ENCODE results near the gene ZFHX2. TPM values are rescaled to one million over a fixed set of nuclear protein-coding genes. Genes with fewer than 3 reads are reported as not detected.

The ZFHX2 gene
- total RNA-seq, 1 donor from 2014 or later, result 27.3 TPM

- Histone ChIP-seq H3K27ac (ENCODE audit: low read depth, low read length) (no peak overlapping the region), H3K79me2 (ENCODE audit: insufficient read depth, low read length) (no peaks in the 10 kb centered on the region), H2AFZ (ENCODE audit: low read depth, low read length) (no peak overlapping the region), H3K27me3 (ENCODE audit: insufficient read depth, low read length) (peaks cover 29% of the 10 kb centered on the region), H3K4me2 (ENCODE audit: low read length) (no peak overlapping the region), H4K20me1 (ENCODE audit: insufficient read depth, low read length) (no peaks in the 10 kb centered on the region), H3K36me3 (ENCODE audit: insufficient read depth, low read length) (no peaks in the 10 kb centered on the region), H3K4me1 (ENCODE audit: insufficient read depth, low read length) (no peaks in the 10 kb centered on the region), H3K9me3 (ENCODE audit: insufficient read depth, low read depth, low read length) (no peaks in the 10 kb centered on the region), H3K4me3 (ENCODE audit: insufficient read depth, low read depth, low read length) (no peak overlapping the region), H3K9ac (ENCODE audit: low read length) (no peak overlapping the region)
- no peaks in the 10 kb centered on the region for H3K36me3 Mint-ChIP-seq (ENCODE audit: low read depth, unreplicated experiment)
- H3K4me3 Mint-ChIP-seq (ENCODE audit: unreplicated experiment), result no peak overlapping the region
- FAIRE-seq, result no peak
- no peaks in the 10 kb centered on the region for H3K4me1 Mint-ChIP-seq (ENCODE audit: low read depth, unreplicated experiment)
- TF ChIP-seq EZH2 (IDR thresholded peaks at IDR 0.05; ENCODE audit: insufficient read depth, low read length), result no peak
- TF ChIP-seq, protein P1, sequence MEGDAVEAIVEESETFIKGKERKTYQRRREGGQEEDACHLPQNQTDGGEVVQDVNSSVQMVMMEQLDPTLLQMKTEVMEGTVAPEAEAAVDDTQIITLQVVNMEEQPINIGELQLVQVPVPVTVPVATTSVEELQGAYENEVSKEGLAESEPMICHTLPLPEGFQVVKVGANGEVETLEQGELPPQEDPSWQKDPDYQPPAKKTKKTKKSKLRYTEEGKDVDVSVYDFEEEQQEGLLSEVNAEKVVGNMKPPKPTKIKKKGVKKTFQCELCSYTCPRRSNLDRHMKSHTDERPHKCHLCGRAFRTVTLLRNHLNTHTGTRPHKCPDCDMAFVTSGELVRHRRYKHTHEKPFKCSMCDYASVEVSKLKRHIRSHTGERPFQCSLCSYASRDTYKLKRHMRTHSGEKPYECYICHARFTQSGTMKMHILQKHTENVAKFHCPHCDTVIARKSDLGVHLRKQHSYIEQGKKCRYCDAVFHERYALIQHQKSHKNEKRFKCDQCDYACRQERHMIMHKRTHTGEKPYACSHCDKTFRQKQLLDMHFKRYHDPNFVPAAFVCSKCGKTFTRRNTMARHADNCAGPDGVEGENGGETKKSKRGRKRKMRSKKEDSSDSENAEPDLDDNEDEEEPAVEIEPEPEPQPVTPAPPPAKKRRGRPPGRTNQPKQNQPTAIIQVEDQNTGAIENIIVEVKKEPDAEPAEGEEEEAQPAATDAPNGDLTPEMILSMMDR (IDR thresholded peaks at IDR 0.05; ENCODE audit: insufficient read depth, low read depth, low read length), result no peak
- peaks cover 4% of the 10 kb centered on the region for H3K9me3 Mint-ChIP-seq (ENCODE audit: unreplicated experiment)
- peaks cover 38% of the 10 kb centered on the region for H3K27me3 Mint-ChIP-seq (ENCODE audit: low read depth, unreplicated experiment)
- H3K27ac Mint-ChIP-seq (ENCODE audit: unreplicated experiment), result no peak overlapping the region
- DNase-seq (ENCODE audit: low read depth), result no peak
Measured at GRCh38 chr14:23580152-23580926, 28.8 kb upstream of the ZFHX2 start.

DNA sequence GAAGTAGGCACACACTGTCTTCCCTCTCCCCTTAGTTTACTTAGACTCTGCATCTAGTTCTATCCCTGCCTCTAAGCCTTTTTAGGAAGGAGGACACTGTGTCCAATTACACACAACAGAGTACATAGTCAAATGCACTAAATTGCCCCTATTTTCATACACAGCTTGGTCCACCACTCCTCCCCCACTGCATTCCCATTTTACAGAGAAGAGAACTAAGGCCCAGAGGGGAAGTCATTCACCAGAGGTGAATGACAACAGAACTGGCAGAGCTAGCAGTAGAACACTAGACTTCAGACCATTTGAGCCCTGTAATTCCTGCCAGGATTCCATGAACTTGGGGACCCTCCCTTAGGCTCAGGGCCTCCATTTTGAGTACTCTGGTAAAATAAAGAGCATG, 28.2 kb upstream of the ZFHX2 start:
- Histone ChIP-seq H3K79me2 (ENCODE audit: insufficient read depth, low read length) (no peaks in the 10 kb centered on the region), H3K36me3 (ENCODE audit: insufficient read depth, low read length) (no peaks in the 10 kb centered on the region), H3K4me3 (ENCODE audit: insufficient read depth, low read depth, low read length) (no peak overlapping the region), H3K27me3 (ENCODE audit: insufficient read depth, low read length) (peaks cover 35% of the 10 kb centered on the region), H4K20me1 (ENCODE audit: insufficient read depth, low read length) (no peaks in the 10 kb centered on the region), H3K27ac (ENCODE audit: low read depth, low read length) (no peak overlapping the region), H2AFZ (ENCODE audit: low read depth, low read length) (no peak overlapping the region), H3K4me2 (ENCODE audit: low read length) (no peak overlapping the region), H3K9me3 (ENCODE audit: insufficient read depth, low read depth, low read length) (no peaks in the 10 kb centered on the region), H3K9ac (ENCODE audit: low read length) (no peak overlapping the region), H3K4me1 (ENCODE audit: insufficient read depth, low read length) (no peaks in the 10 kb centered on the region)
- H3K4me1 Mint-ChIP-seq (ENCODE audit: low read depth, unreplicated experiment), result no peaks in the 10 kb centered on the region
- H3K27ac Mint-ChIP-seq (ENCODE audit: unreplicated experiment), result no peak overlapping the region
- FAIRE-seq (no peak), DNase-seq (ENCODE audit: low read depth) (no peak)
- H3K36me3 Mint-ChIP-seq (ENCODE audit: low read depth, unreplicated experiment), result no peaks in the 10 kb centered on the region
- peaks cover 42% of the 10 kb centered on the region for H3K27me3 Mint-ChIP-seq (ENCODE audit: low read depth, unreplicated experiment)
- TF ChIP-seq, protein P1 (IDR thresholded peaks at IDR 0.05; ENCODE audit: insufficient read depth, low read depth, low read length), result no peak
- TF ChIP-seq EZH2 (IDR thresholded peaks at IDR 0.05; ENCODE audit: insufficient read depth, low read length), result no peak
- H3K9me3 Mint-ChIP-seq (ENCODE audit: unreplicated experiment), result peaks cover 7% of the 10 kb centered on the region
- no peak overlapping the region for H3K4me3 Mint-ChIP-seq (ENCODE audit: unreplicated experiment)

DNA sequence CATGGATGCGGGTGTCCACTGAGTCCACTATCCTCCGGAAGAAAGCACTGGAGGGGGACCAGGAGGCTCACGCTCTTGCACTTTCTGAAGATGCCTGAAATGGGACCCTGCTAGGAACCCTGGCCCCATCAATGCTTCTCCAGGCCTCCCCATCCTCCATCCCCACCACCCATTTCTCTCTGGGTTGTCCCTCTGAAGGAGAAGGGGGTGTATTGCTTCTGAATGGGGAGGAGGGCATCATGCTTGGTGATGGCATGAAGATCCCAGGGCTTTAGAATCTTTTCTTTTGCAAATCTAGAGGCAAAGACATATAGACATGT, 27.7 kb upstream of the ZFHX2 start:
- no peak for TF ChIP-seq EZH2 (IDR thresholded peaks at IDR 0.05; ENCODE audit: insufficient read depth, low read length)
- TF ChIP-seq, protein P1 (IDR thresholded peaks at IDR 0.05; ENCODE audit: insufficient read depth, low read depth, low read length), result no peak
- Mint-ChIP-seq H3K4me1 (ENCODE audit: low read depth, unreplicated experiment) (no peaks in the 10 kb centered on the region), H3K27me3 (ENCODE audit: low read depth, unreplicated experiment) (peaks cover 44% of the 10 kb centered on the region), H3K27ac (ENCODE audit: unreplicated experiment) (no peak overlapping the region), H3K36me3 (ENCODE audit: low read depth, unreplicated experiment) (no peaks in the 10 kb centered on the region), H3K9me3 (ENCODE audit: unreplicated experiment) (peaks cover 7% of the 10 kb centered on the region), H3K4me3 (ENCODE audit: unreplicated experiment) (no peak overlapping the region)
- no peak overlapping the region for H3K4me2 ChIP-seq (ENCODE audit: low read length)
- no peaks in the 10 kb centered on the region for H4K20me1 ChIP-seq (ENCODE audit: insufficient read depth, low read length)
- H3K9ac ChIP-seq (ENCODE audit: low read length), result no peak overlapping the region
- H3K4me1 ChIP-seq (ENCODE audit: insufficient read depth, low read length), result no peaks in the 10 kb centered on the region
- DNase-seq (ENCODE audit: low read depth) (no peak), FAIRE-seq (no peak)
- no peak overlapping the region for H3K4me3 ChIP-seq (ENCODE audit: insufficient read depth, low read depth, low read length)
- no peak overlapping the region for H2AFZ ChIP-seq (ENCODE audit: low read depth, low read length)
- H3K27ac ChIP-seq (ENCODE audit: low read depth, low read length), result no peak overlapping the region
- no peaks in the 10 kb centered on the region for H3K36me3 ChIP-seq (ENCODE audit: insufficient read depth, low read length)
- H3K9me3 ChIP-seq (ENCODE audit: insufficient read depth, low read depth, low read length), result no peaks in the 10 kb centered on the region
- peaks cover 38% of the 10 kb centered on the region for H3K27me3 ChIP-seq (ENCODE audit: insufficient read depth, low read length)
- no peaks in the 10 kb centered on the region for H3K79me2 ChIP-seq (ENCODE audit: insufficient read depth, low read length)

Measured in astrocyte (in vitro differentiated cells and primary cell).